Esophagus muscularis mucosa (tissue), 4 donors: ENCODE data around the gene PHACTR1. TPM values are rescaled to one million over a fixed set of nuclear protein-coding genes. Genes with fewer than 3 reads are reported as not detected.
"Not testable (repeated sequence)": the region's sequence is repeated elsewhere in the genome, so short reads cannot be mapped to it uniquely, and the experiment has no call there.

Source experiments
- DNase-seq: peaks from one replicate; pipeline ENCODE4 v3.0.0-alpha.2; 2017; ENCODE audit errors: extremely low spot score
- H3K27ac ChIP-seq, 4 donors: fragments of 200-600 bp; sonication (generic); replicated peaks in 1 of 4; 1 replicate in 3 of 4; 2 replicates in 1 of 4; pipeline ENCODE4 v1.5.1; 2016 to 2019; ENCODE audit warnings: mild to moderate bottlenecking in 1 of 4
- H3K27me3 ChIP-seq, 4 donors: fragments of 200-600 bp; sonication (generic); one replicate each; pipeline versions ENCODE4 v1.5.1 to v1.6.0; 2016 to 2019
- H3K36me3 ChIP-seq, 4 donors: fragments of 200-600 bp; sonication (generic); one replicate each; pipeline ENCODE4 v1.5.1; 2016 to 2019
- H3K4me1 ChIP-seq, 4 donors: fragments of 200-600 bp; sonication (generic); one replicate each; pipeline ENCODE4 v1.5.1; 2016 to 2019
- H3K4me3 ChIP-seq, 4 donors: fragments of 200-600 bp; sonication (generic); 1 replicate in 2 of 4; 2 replicates in 2 of 4; pipeline ENCODE4 v1.5.1; 2016 to 2019; ENCODE audit warnings: mild to moderate bottlenecking in 4 of 4, moderate library complexity in 1 of 4
- H3K9me3 ChIP-seq, 4 donors: fragments of 200-600 bp; sonication (generic); 1 replicate in 3 of 4; 2 replicates in 1 of 4; pipeline ENCODE4 v1.5.1; 2016 to 2019
- EP300 ChIP-seq: sonication (generic); formaldehyde crosslinking; IDR thresholded peaks from one replicate; pipeline ENCODE4 v1.6.1; 2017; ENCODE audit warnings: antibody characterized with exemption
- POLR2A ChIP-seq: fragments of 450-650 bp; IDR thresholded peaks from one replicate; pipeline ENCODE4 v1.6.1; 2017; ENCODE audit warnings: antibody characterized with exemption, moderate library complexity, mild to moderate bottlenecking, low read depth
- POLR2AphosphoS5 ChIP-seq, 2 donors: sonication (generic); formaldehyde crosslinking; IDR thresholded peaks; one replicate each; pipeline ENCODE4 v1.6.1; 2017; ENCODE audit warnings: antibody characterized with exemption in 2 of 2
- WGBS: methylation state at CpG from one replicate; pipeline ENCODE4 v1.1.5; 2018; 5-methylcytosine and 5-hydroxymethylcytosine counted together
- intact Hi-C: fragments of 100-400 bp; cut with DNase I; formaldehyde crosslinking; loops from one replicate; pipeline ENCODE4 v1.15.1; 2023
- total RNA-seq, 4 donors: library from RNA; depleted of rRNA; stranded (reverse); fragments of >200 nt; gene quantifications; one replicate each; pipeline versions ENCODE4 v1.1.0 to v1.2.1, GENCODE V29; 2016
- TF ChIP-seq, protein P1 (sequence below), 3 experiments: fragments of 200-600 bp in 2 of 3; fragments of 450-650 bp in 1 of 3; sonication (generic) in 2 of 3; IDR thresholded peaks; one replicate each; pipeline ENCODE4 v1.5.1; 2017 to 2019; ENCODE audit warnings: antibody characterized with exemption in 3 of 3, mild to moderate bottlenecking in 2 of 3, moderate library complexity in 1 of 3

The PHACTR1 gene
- total RNA-seq, 4 donors from 2014 or later: 0.83 to 4.2 (median 3.1) TPM

DNA sequence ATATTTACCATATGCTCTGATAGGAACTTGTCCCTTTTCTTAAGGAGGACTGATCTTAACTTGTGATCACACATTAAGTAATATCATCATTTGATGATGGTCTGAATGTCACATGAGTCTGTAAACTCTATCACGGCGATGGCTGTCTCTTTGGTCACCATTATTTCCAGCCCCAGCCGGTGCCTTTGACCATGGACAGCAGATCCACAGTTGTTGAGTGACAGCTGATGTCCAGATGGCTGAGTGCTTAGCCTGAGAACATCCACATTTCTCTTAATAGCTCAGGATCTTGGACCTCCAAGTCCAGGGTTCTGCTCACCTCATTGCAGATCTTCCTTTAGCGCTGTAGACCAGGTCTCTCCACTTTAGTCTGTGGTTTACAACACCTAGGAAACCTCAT lies 440.7 kb downstream of the PHACTR1 start:
- Histone ChIP-seq H3K36me3 (peaks cover 0 to 6% (median 0%) of the 10 kb centered on the region in 4 donors), H3K4me3 (no peak overlapping the region), H3K27ac (no peak overlapping the region), H3K27me3 (no peaks in the 10 kb centered on the region), H3K9me3 (no peaks in the 10 kb centered on the region), H3K4me1 (no peaks in the 10 kb centered on the region)
- DNase-seq: no peak
- TF ChIP-seq EP300 (no peak), POLR2A (no peak), POLR2AphosphoS5 (IDR thresholded peaks at IDR 0.05) (no peak)
- TF ChIP-seq, protein P1, sequence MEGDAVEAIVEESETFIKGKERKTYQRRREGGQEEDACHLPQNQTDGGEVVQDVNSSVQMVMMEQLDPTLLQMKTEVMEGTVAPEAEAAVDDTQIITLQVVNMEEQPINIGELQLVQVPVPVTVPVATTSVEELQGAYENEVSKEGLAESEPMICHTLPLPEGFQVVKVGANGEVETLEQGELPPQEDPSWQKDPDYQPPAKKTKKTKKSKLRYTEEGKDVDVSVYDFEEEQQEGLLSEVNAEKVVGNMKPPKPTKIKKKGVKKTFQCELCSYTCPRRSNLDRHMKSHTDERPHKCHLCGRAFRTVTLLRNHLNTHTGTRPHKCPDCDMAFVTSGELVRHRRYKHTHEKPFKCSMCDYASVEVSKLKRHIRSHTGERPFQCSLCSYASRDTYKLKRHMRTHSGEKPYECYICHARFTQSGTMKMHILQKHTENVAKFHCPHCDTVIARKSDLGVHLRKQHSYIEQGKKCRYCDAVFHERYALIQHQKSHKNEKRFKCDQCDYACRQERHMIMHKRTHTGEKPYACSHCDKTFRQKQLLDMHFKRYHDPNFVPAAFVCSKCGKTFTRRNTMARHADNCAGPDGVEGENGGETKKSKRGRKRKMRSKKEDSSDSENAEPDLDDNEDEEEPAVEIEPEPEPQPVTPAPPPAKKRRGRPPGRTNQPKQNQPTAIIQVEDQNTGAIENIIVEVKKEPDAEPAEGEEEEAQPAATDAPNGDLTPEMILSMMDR (IDR thresholded peaks at IDR 0.05): no peak
- WGBS: 98% methylated on average over 4 of the region's 4 CpGs
- intact Hi-C loops: no loop called here

DNA sequence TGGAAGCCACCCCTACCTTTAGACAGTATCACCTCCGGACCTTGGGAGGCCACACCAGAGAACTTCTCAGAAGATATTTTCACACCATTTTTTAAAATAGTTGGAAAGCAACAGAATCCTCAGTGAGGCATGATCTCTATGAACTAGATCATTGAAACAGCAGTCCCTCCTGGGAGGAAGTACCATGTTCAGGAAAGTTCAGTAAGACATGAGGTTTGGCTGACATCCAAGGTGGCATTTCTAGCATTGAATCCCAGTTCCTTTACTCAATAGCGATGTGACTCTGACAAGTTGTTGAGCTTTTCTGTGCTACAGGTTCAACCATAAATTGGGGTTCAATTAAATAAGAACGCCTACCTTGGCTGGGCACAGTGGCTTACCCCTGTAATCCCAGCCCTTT lies 442.7 kb downstream of the PHACTR1 start:
- intact Hi-C loops: no loop called here
- Histone ChIP-seq H3K27ac (no peak overlapping the region), H3K4me1 (no peaks in the 10 kb centered on the region), H3K27me3 (no peaks in the 10 kb centered on the region), H3K36me3 (peaks cover 0 to 6% (median 0%) of the 10 kb centered on the region in 4 donors), H3K9me3 (no peaks in the 10 kb centered on the region), H3K4me3 (no peak overlapping the region)
- 77% methylated on average over 3 of the region's 3 CpGs for WGBS
- TF ChIP-seq POLR2A (no peak), POLR2AphosphoS5 (IDR thresholded peaks at IDR 0.05) (no peak), EP300 (no peak)
- TF ChIP-seq, protein P1 (IDR thresholded peaks at IDR 0.05): no peak
- no peak for DNase-seq

GRCh38 chr6:13159822-13160221 lies 443.3 kb downstream of the PHACTR1 start:
- H3K27ac ChIP-seq, DNase-seq, H3K4me1 ChIP-seq, H3K27me3 ChIP-seq, H3K4me3 ChIP-seq, H3K36me3 ChIP-seq, H3K9me3 ChIP-seq, intact Hi-C loops: not testable (repeated sequence)
- WGBS: 96% methylated on average over 5 of the region's 5 CpGs

GRCh38 chr6:13163161-13163944 lies 446.8 kb downstream of the PHACTR1 start:
- TF ChIP-seq POLR2AphosphoS5 (IDR thresholded peaks at IDR 0.05): no peak
- TF ChIP-seq, protein P1 (IDR thresholded peaks at IDR 0.05): no peak
- no peak for TF ChIP-seq EP300
- no peak for TF ChIP-seq POLR2A
- Histone ChIP-seq H3K36me3 (peaks cover 0 to 6% (median 0%) of the 10 kb centered on the region in 4 donors), H3K4me3 (no peak overlapping the region), H3K4me1 (no peaks in the 10 kb centered on the region), H3K27me3 (no peaks in the 10 kb centered on the region), H3K9me3 (no peaks in the 10 kb centered on the region), H3K27ac (no peak overlapping the region)
- intact Hi-C loops: no loop called here
- WGBS: 85% methylated on average over 2 of the region's 2 CpGs
- no peak for DNase-seq

GRCh38 chr6:13164291-13164690 lies 447.7 kb downstream of the PHACTR1 start:
- WGBS: 94% methylated on average over 8 of the region's 8 CpGs
- TF ChIP-seq, protein P1 (IDR thresholded peaks at IDR 0.05): no peak
- no peak for TF ChIP-seq EP300
- TF ChIP-seq POLR2A: no peak

More at GRCh38 chr6:13164291-13164690, 447.7 kb downstream of the PHACTR1 start:
- Histone ChIP-seq H3K9me3 (no peaks in the 10 kb centered on the region), H3K4me1 (no peaks in the 10 kb centered on the region), H3K27me3 (no peaks in the 10 kb centered on the region), H3K36me3 (peaks cover 0 to 6% (median 0%) of the 10 kb centered on the region in 4 donors), H3K27ac (no peak overlapping the region), H3K4me3 (no peak overlapping the region)
- intact Hi-C loops: no loop called here
- no peak for DNase-seq
